ENCODE data around the gene CALHM3.

CALHM3 gene

DNA sequence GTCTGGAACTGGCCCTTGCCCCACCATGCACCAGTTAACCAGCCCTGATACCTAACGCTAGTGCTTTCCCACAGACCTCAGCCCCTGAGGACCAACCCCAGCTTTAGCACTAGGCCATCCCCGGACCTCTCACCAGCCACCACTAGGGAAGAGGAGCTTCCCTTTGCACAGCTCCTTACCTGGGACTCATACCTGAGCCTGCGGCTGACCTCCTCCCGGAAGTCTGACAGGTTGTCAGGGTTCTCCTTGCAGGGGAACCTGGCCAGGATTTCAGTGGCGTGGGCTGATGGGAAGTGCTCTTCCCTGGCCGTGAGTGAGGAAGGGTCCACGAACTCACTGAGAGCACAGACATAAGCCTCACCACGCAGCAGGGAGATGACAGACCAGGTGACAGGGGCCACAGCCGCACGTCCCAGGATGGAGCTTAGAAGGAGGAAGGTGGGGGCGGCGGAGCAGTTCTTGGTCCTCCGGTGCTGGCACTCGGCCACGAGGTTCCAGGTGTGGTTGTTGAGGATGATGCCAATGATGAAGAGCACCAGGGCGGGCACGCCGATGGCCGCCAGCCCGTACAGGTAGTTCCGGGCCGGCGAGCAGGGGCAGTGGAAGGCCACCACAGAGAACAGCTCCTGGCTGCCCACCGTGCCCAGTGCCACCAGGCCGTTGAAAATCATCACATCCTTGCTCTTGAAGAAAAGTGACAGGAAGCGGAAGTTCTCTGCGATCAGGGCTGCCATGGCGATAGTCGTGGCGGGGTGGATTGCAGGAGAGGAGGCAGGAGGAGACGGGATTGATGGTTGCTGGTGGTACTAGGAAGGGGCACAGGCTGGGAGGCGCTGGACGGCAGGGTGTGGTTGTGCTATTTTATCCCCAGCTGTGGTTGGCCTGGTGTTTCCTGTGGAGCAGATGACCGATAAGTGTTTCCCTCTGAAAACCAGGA is 29.6 kb downstream of the CALHM3 start:
- no peak for DNase-seq

DNA sequence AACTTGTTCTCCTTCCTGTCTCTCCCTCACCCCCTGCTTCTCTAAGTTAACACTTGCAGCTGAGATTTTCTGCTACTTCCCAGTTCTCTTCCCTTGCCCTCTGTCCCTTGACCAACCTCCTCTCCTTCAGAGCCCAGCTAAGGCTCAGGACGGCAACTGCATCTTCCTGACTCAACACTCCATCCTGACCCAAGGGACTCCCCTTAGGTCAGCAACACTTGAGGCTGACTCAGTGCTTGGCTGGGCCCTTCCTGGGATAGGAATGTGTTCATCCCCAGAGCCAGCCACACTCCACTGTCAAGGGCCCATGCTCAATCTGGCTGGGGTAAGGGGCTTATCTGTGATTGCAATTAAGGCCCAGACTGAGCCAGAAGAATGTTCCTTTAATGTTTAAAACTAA is 30.3 kb downstream of the CALHM3 start:
- no peak for DNase-seq

DNA sequence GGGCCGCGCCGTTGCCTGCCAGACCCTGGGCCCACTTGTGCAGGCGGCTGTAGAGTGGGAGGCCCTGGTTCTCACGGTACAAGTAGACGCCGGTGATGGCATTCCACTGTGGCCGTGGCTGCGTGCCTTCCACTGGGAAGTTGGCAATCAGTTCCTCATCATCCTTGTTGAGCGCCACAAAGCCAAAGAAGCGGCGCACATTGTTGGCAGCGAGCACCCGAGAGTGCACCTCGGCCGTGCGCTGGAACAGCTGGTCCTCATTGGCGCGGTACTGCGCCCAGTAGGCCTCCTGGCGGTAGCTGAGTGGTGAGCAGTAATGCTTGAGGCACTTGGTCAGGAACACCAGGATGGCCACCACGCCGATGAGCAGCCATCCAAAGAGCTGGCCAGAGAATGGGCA is 31.9 kb downstream of the CALHM3 start:
- DNase-seq, result no peak

DNA sequence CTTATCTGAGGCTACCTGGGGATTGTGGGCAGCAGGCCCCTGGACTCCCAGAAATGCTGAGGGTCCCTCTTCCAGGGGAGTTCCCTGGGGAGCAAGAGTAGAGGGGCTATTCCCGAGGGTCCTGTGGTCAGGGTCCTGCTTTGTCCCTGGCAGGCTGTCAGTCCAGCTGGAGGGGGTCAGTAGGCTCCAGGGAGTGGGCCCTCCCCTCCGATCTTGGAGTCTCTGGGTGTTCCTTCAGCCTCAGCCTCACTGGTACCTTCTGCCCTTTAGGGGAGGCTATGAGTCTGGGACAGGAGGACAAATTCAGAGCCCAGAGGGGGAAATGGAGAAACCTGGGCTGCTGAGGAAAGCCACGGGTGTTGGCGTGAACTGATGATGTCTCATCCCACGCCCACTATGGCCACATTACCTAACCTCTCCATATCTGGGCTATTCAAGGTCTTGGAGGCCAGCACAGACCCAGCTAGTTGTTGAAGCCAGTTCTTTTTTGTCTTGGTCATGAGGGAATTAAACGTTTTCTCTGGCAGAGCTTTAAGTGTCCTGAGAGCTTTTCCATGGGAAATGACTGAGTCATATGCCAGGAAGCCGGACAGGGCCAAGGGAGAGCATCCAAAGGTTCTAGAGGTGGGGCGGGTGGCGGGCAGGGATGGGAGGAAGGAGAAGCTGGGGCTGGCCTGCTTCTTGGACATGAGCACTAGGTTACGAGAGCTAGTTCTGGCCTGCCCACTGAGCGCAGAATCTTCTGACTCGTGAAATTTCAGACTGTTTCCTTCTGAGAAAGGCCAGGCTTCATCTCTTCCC is 33.1 kb downstream of the CALHM3 start:
- DNase-seq, result no peak

DNA sequence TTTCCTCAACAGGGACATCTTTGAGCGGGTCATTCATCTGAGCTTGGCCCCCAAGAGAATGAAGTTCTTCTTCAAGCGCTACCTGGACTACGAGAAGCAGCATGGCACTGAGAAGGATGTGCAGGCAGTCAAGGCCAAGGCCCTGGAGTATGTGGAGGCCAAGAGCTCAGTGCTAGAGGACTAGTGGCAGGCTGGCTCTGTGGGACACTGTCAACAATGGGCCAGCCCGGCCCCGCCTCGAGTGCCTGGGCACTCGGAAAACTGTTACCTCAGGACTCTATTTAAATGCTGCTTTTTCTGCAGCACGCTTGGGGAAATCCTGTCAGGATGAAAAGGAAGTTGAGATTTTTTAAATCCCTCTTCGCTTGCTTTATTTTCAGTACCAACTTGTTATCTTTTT is 33.7 kb downstream of the CALHM3 start:
- DNase-seq, result no peak

DNA sequence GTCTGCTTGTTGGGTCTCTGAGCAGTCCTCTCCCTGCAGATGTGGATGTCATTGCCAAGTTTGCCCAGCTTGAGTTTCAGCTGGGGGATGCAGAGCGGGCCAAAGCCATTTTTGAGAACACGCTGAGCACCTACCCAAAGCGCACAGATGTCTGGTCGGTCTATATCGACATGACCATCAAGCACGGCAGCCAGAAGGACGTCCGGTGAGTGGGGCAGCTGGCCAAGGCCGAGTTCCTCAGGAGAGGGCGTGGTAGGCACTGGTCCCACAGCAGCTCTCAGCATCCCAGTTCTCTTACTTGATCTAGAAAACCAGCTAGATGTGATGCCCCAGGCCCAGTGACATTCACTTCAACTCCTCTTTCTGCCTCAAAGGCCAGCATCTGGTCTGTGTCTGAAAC is 34.6 kb downstream of the CALHM3 start:
- no peak for DNase-seq

DNA sequence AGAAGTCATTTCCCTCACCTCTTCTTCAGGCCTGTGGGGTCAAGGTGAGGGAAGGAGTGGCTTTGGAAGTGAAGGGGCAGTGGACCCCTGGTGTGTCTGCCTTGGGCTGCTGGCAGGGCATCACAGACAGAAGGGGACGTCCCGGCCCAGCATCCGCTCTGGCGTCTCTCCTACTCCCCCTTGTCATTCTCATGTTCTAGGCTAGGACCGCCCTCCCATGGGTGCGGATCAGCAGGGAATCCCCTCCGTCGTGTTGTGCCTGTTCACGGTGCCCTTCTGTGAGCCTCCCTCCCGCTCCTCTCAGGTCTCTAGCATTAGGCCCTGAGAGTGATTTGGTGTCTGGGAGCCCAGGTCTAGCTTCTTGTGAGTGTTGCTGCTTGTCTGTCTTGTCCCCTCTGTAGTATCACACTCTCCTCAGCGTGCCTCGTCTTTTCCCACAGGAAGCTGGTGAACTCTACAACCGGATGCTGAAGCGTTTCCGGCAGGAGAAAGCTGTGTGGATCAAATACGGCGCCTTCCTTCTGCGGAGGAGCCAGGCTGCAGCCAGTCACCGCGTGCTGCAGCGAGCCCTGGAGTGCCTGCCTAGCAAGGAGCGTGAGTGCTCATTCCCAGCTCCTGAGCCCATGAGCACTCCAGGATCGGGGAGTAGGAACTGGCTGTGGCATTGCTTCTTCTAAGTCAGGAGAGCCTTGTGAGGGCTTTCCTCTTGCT is 35.4 kb downstream of the CALHM3 start:
- DNase-seq, result no peak

DNA sequence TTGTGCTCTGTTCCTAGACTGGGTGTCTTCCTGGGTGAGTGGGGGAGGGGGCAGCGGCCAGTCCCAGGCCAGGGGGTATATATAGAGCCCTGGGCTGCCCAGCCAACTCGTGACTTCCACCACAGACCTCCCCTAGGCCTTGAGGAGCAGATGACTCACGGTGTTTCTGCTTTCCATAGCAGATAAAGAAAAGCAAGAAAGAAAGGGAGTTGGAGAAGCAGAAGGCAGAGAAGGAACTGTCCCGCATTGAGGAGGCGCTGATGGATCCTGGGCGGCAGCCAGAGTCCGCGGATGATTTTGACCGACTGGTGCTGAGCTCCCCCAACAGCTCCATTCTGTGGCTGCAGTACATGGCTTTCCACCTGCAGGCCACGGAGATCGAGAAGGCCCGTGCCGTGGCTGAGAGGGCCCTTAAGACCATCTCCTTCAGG is 37.0 kb downstream of the CALHM3 start:
- no peak for DNase-seq

DNA sequence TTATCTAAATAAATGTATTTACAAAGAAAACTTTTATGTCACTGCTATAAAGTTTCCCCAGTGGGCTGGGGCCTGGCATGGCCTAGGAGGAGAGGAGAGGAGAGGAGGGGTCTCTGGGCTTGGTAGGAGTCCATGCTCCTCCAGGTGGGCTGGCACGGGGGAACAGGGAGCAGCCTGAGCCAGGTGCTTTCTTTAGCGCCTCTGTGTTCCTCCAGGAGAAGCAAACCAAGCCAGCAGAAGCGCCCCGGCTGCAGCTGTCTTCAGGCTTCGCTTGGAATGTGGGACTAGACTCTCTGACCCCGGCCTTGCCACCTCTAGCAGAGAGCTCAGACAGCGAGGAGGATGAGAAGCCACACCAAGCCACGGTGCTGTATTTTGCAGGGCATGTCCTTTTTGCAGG is 37.4 kb downstream of the CALHM3 start:
- DNase-seq, result no peak

DNA sequence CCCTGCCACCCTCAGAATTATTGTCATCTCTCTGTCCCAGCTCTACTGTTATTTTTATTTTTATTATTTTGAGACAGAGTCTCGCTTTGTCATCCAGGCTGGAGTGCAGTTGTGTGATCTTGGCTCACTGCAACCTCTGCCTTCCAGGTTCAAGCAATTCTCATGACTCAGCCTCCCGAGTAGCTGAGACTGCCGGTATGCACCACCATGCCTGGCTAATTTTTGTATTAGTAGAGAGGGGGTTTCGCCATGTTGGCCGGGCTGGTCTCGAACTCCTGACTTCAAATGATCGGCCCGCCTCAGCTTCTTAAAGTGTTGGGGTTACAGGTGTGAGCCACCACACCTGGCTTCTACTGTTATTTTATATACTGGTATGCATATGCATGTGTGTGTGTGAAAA is 37.8 kb downstream of the CALHM3 start:
- DNase-seq, result no peak

DNA sequence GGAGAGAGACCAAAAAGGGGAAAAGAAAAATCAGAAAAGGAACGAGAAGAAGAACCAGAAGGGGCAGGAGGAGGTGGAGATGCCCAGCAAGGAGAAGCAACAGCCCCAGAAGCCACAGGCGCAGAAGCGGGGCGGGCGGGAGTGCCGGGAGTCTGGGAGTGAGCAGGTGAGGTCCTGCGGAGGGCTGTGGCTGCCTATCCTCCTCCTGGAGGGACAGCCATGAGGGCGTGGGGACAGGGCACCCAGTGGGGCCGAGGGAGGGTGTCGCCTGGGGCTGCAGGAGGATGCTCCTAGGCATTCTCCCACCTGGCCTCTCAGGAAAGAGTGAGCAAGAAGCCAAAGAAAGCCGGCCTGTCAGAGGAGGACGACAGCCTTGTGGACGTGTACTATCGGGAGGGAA is 38.6 kb downstream of the CALHM3 start:
- no peak for DNase-seq

DNA sequence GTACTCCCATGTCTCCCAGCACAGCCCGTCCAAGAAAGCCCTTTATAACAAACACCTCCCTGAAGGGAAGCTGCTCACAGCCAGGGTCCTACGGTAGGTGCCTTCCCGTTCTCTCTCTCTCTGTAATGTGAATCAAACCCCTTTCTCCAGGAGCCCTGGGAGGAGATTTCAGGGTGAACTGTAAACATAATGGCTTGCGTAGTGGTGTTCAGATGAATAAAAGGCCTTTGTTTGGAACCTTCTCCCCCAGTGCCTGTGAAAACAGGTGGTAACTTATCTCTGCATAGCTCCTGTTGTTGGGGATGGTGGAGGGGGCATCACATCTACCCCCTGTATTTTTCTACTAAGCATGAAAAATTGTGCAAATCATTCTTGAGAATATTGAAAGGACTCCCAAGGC is 39.3 kb downstream of the CALHM3 start:
- no peak for DNase-seq

DNA sequence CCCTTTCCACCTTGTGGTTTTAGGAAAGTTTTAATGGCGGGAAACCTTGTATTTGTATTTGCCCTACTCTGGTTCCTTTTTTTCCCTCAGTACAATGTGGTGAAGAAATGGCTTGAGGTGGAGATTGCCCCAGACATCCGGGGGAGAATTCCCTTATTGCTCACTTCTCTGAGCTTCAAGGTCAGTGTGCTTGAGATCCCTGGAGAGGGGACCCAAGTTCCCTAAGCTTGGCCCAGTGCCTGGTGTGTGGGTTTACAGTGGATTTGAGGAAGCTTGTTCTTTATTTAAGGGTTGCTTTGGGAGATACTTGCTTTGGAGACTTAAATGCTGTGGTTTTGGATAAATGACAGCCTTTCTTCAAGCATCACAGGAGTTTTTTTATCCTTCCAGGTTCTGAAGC is 45.2 kb downstream of the CALHM3 start:
- DNase-seq, result no peak

DNA sequence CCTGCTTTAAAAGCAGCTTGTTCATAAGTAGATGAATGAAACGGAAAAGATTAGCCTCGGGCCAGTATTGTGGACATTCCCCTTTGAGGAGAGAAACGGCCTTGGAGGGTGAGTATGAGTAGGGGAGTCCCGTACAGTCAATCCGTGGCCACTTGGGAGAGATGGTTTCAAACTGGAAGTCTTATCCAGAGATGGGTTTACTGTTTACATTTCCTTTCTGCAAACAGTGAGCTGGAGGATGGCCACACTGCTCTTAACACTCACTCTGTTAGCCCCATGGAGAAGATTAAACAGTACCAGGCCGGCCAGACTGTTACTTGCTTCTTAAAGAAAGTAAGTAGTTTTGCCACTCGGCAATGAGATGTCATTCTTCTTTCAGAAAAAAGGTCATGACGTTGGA is 47.1 kb downstream of the CALHM3 start:
- DNase-seq, result no peak

DNA sequence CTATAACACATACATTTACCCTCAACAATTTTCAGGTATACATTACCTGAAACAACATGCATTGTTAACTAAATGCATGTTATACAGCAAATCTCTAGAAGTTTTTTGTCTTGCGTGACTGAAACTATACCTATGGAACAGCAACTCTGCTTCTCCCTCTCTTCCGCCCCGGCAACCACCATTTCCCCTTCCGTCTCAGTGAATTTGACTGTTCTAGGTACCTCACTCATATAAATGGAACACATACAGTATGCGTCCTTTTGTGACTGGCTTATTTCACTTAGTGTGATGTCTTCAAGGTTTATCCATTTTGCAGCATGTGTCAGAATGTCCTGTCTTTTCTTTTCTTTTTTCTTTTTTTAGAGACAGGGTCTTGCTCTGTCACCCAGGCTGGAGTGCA is 49.4 kb downstream of the CALHM3 start:
- DNase-seq, result no peak

DNA sequence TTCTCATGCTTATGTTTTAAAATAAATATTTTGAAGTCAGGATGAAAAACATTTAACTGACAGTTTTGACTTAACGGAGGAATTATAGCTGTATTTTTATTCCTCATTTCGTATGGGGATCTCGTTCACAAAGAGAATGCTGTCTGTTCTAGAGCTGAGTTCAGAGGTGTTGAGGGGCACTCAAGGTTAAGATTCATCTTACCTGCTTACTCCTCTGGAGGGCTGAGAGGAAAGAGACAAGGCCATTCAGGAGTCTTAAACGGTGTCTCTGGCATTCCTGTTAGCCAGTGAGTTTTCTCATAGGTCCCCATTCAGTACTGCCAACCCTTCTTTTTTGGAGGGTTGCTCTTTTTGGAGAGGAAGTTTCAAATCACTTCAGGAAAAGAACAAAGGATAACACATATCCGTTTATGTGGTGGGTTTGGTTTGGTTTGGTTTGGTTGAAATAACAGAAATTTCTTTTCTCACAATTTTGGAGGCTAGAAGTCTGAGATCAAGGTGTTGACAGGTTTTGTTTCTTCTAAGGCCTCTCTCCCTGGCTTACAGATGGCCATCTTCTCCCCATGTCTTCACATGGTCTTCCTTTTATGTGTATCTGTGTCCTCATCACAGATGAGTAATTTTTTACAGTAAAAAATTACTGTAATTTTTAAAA is 49.9 kb downstream of the CALHM3 start:
- no peak for DNase-seq

DNA sequence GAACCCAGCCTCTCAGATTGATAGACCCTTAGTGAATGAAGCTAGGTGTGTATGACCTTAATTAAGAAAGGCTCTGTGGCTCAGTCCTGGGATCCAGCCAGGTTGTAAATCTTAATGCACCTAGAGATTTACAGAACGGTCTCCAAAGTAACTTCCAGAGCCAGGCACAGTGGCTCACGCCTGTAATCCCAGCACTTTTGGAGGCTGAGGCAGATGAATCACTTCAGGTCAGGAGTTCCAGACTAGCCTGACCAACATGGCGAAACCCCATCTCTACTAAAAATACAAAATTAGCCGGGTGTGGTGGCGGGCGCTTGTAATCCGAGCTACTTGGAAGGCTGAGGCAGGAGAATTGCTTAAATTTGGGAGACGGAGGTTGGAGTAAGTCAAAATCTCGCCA is 51.2 kb downstream of the CALHM3 start:
- no peak for DNase-seq

DNA sequence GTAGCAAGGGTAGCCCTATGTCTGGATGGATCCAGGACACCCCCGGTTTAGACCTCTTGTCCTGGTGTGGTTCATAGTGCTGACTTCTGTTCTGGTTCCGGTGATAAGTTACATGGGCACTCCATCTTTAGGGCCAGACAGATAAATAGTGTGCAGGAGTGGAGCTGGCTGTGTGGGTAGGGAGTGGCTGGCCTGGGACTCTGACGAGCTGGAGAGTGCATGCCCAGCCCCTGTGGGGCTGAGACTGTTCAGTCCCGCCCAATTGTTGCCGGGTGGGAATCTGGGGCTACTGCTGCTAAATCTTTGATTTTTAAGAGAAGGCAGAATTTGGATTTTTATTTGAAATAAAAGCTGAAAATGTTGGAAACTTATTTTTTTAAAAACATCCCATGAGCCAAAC is 55.3 kb downstream of the CALHM3 start:
- DNase-seq, result no peak
